Right renal cortex interstitium (tissue), 3 donors: Measurements from ENCODE around the gene CES3. TPM values are rescaled to one million over a fixed set of nuclear protein-coding genes. Genes with fewer than 3 reads are reported as not detected.

ENCODE experiments used
- DNase-seq, 3 donors: peaks; one replicate each; pipeline ENCODE4 v3.0.0-alpha.2; 2013; ENCODE audit warnings: low read depth in 3 of 3, low spot score in 2 of 3
- polyA plus RNA-seq, 3 donors: library from polyadenylated mRNA; unstranded; fragments of 120-200 nt; gene quantifications; one replicate each; pipeline ENCODE4 v1.2.1, GENCODE V29; 2013; ENCODE audit not compliant: insufficient read length in 3 of 3

CES3 gene
- 1 to 10 TPM; 1.3 to 3.1 (median 1.8) TPM for polyA plus RNA-seq

- peak in 1 of 3 donors; percentile 41 for DNase-seq
These were observed at the start of gene CES3 for GRCh38 chr16:66961065-66961744. Gene CES3 (plus strand): TSS chr16:66961266. CDS start chr16:66961308, 42 bp downstream.

DNA sequence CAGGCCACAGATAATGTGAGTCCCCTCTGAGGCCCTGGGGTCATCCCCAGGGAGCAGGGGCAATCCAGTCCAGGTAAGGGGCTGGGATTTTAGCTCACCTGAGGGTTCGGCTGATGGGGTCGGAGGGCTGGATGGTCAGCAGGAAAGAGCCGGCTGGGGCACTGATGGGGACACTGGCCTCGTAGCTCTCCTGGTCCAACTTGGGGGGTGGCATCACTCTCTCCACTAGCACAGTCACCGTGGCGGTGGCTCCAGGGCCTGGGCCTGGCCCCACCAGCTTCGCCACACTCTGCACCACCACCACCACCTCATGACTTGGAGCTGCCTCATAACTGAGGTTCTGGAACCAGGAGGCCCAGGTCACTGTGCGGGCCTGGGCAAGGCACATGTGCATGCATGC, 49.3 kb upstream of the CES3 start:
- DNase-seq: no peak

GRCh38 chr16:66913081-66913480, 48.0 kb upstream of the CES3 start:
- no peak for DNase-seq

- no peak for DNase-seq
These were observed 47.4 kb upstream of the CES3 start for GRCh38 chr16:66913711-66914110.

DNA sequence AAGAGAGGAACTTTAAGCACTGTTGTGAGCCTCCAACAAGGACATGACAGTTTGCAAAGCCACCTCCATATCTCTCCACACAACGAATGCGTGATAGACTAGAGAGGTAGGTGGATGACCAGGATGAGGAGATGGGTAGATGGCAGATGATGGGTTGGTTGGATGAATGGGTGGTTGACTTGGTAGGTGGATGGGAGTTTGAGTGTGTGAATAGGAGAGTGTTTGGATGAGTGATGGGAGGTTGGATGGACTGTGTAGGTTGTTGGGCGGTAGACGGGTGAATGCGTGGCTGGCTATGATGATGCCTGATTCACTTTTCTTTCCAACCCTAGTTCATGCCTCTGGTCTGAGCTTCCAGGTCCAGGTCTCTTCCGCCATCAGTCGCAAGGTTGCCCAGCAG, 46.5 kb upstream of the CES3 start:
- no peak for DNase-seq

GRCh38 chr16:66915041-66915440, 46.0 kb upstream of the CES3 start:
- no peak for DNase-seq

GRCh38 chr16:66916518-66916917, 44.5 kb upstream of the CES3 start:
- no peak for DNase-seq

DNA sequence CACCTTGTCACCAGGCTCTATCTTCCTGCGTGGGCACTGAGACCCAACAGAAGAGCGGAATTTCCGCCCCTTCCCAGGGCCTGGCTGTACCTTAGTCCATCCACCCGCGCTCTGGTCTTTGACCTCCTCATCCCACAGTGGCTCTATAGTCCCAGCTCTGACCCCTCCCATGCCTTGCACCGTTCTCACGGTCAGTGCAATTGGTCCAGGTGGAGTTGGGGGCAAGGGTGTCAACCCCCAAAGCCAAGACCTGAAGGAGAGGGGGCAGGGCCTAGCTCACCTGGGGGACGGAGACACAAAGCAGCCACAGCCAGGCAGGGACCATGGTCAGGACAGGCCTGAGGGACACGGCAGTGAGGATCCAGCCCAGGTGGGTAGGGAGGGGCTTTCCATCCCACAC, 43.3 kb upstream of the CES3 start:
- DNase-seq: no peak

DNA sequence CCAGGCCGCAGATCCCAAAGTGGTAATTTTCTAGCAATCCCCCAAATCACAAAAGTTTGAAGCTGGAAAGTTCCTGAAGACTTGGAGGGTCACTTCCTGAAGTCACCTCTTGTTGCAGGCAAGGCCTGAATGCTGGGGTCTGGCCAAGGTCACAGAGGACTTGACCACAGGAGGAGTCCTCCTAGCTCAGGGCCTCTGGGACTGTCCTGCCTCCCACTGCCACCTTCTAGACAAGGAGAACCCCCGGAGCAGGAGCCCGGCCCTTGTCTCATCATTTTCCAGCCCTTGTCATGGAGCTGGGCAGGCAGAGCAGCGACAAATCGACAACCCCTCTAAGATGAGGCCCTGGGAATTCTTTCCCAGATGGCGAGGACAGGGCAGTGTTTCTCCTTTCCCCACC, 42.7 kb upstream of the CES3 start:
- no peak for DNase-seq

- DNase-seq: peak in 1 of 3 donors; percentile 56
These were observed 42.1 kb upstream of the CES3 start, which contains the start of gene CDH16 for GRCh38 chr16:66918803-66919568. Gene CDH16 (minus strand): TSS chr16:66918885. CDS start chr16:66918065, 820 bp downstream.

- DNase-seq: no peak
These were observed 41.3 kb upstream of the CES3 start for GRCh38 chr16:66919569-66920298.

GRCh38 chr16:66920299-66920590, 40.8 kb upstream of the CES3 start:
- no peak for DNase-seq

GRCh38 chr16:66920924-66921680, 40.0 kb upstream of the CES3 start:
- DNase-seq: no peak

- DNase-seq: no peak
These were observed 39.2 kb upstream of the CES3 start for GRCh38 chr16:66921729-66922450.

- no peak for DNase-seq
These were observed 37.8 kb upstream of the CES3 start for GRCh38 chr16:66923247-66923731.

DNA sequence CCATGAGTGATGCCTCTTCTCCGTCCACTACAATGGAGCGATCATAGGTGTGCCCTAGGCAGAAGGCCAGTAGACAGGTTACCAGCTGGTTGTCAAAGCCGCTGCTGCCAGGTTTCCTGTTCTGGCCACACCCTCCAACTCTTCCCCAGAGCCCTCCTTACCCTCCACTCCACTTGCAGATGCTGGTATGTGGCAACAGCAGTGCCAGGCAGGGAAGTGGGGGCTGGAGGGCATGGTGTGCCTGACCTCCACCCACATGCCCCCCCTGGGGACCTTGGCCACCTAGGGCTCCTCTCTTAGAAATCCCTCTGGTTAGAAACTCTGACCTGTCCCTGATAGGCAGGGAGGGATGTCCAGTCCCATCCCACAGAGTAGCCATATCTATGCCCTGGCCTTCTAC, 37.2 kb upstream of the CES3 start:
- DNase-seq: no peak

- DNase-seq: no peak
These were observed 36.3 kb upstream of the CES3 start for GRCh38 chr16:66924527-66925321.

DNA sequence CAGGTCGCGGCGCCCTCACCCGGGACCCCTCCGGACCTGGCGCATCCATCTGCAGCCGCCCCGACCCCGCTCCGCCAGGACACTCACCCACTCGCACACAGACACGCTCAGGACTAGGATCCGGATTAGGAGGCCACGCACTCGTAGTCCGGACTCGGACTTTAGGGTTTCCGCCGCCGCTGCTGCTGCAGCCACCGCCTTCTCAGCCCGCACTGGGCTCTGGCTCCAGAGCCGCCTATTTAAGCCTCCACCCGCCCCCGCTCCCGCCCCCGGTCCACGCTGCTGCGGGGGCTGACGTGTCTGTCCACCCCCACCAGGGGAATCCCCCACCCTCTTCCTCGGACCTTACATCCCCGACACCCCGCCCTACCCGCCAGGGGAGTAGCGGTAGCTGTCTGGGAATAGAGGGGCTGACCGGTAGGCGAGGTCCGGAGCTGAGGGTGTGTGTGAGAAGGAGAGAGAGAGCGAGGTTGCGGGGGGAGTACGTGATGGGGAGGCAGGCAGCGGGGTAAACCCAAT, 35.7 kb upstream of the CES3 start, which contains the start of gene RRAD:
Gene RRAD (minus strand): TSS at position 214 of the 519 bp plus-strand sequence. CDS start 356 bp downstream, outside the sequence.
- DNase-seq: no peak
